ENCODE results near the gene FAM118A.

Gene FAM118A

DNA sequence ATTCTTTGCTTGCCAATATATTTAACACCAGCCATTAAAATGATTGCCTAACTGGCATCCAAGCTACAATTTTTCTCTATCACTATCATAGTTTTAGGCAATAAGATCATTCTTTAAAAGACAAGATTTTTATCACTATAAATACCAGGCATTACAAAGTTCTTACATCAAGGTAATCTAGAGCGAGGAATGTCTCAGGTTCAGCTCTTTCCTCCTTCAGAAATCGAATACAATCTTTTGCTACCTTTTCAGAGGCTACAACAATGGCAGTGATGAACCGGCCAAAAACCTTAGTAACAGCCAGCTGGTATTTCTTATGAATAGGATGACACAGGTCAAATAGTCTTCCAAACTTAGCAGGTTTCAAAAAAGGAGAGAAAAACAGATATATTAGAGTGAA lies 79.8 kb downstream of the FAM118A start:
- DNase-seq, result no peak
